ENCODE data around the gene CACNG6. TPM values are rescaled to one million over a fixed set of nuclear protein-coding genes. Genes with fewer than 3 reads are reported as not detected.
"Not testable (repeated sequence)": the region's sequence is repeated elsewhere in the genome, so short reads cannot be mapped to it uniquely, and the experiment has no call there.

Gene CACNG6
- total RNA-seq = not detected
- polyA plus RNA-seq = not detected
- long read RNA-seq, donor 1 = 0 reads
- long read RNA-seq, donor 2 = 0 reads
- long read RNA-seq, donor 3 = 0 reads
- long read RNA-seq, donor 4 = 0 reads

- H3K27me3 ChIP-seq (ENCODE audit: control insufficient read depth, insufficient read depth) = no peaks in the 10 kb centered on the region
- ATAC-seq = peak in 1 of 2 donors; percentile 51
- 5% methylated on average over 66 of the region's 66 CpGs for WGBS
- H3K9me3 ChIP-seq (ENCODE audit: control insufficient read depth, low read length) = no peaks in the 10 kb centered on the region
- peak within 1 kb of the TSS; percentile 11 for H3K4me3 ChIP-seq (ENCODE audit: low read length)
- DNase-seq = peak in 2 of 3 donors; percentile 57 to 62
- no peaks in the 10 kb centered on the region for H3K4me1 ChIP-seq (ENCODE audit: control insufficient read depth, insufficient read depth, low read length)
- H3K27ac ChIP-seq (ENCODE audit: low read length) = no peak within 1 kb of the TSS
- intact Hi-C loops (cut with DNase I) = no loop called here
Measured at GRCh38 chr19:53991224-53992113, at the start of gene CACNG6. Gene CACNG6, plus strand, starts transcription at chr19:53991637. Its CDS starts 1,241 bp downstream, at chr19:53992878.

DNA sequence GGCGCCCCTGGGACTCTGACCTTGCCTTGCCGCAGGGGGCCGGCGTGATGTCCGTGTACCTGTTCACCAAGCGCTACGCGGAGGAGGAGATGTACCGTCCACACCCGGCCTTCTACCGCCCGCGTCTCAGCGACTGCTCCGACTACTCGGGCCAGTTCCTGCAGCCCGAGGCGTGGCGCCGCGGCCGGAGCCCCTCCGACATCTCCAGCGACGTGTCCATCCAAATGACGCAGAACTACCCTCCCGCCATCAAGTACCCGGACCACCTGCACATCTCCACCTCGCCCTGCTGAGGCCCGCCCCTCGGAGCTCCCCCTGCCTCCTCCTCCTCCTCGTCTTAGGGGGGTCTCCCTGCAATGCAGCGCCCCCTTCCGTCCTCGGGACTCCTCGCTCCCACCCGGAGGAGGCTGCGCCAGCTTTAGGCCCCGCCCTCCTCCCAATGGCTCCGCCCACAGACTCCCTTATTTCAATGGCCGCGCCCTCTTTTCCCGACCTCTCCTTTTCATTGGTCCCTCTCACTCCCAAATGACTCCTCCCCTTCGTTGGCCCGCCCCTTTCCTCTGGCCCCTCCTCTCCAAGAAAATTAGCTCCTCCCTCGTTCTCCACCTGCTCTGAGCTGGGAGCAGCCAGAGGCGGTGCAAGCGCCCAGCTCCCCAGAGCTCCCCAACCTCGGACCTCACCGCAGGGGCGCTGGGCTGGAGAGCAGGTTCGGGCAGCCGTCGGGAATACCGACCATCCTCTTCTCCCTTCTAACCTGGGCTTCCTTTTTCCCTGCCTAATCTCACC, 49.2 kb upstream of the CACNG6 start:
- H3K27me3 ChIP-seq (ENCODE audit: control insufficient read depth, insufficient read depth) = no peaks in the 10 kb centered on the region
- WGBS = 5% methylated on average over 55 of the region's 55 CpGs
- no peak overlapping the region for H3K4me3 ChIP-seq (ENCODE audit: low read length)
- no peak overlapping the region for H3K27ac ChIP-seq (ENCODE audit: low read length)
- no peaks in the 10 kb centered on the region for H3K4me1 ChIP-seq (ENCODE audit: control insufficient read depth, insufficient read depth, low read length)
- DNase-seq = no peak
- no peak for ATAC-seq
- intact Hi-C loops (cut with DNase I) = no loop called here
- no peaks in the 10 kb centered on the region for H3K9me3 ChIP-seq (ENCODE audit: control insufficient read depth, low read length)

DNA sequence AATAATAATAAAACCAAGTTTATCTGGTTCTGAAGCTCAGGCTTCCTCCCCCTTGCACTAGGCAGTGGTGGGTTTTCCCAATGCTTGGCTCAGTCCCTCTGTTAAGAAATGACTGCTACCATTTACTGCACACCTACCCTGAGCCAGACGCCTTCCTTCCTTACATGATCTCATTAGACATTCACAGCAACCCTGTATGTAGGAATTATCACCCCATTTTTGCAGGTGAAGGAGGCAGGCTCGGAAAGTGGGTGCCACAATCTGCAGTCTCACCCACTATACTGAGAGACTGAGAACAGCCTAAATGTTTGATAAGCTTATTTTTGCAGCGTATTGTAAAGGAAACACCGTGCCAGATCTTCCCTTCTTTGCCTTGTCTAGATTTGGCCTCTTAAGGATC, 47.0 kb upstream of the CACNG6 start:
- H3K9me3 ChIP-seq (ENCODE audit: control insufficient read depth, low read length) = no peaks in the 10 kb centered on the region
- intact Hi-C loops (cut with DNase I) = no loop called here
- ATAC-seq (no peak), DNase-seq (no peak)
- WGBS = 69% methylated on average over 4 of the region's 4 CpGs
- no peak overlapping the region for H3K27ac ChIP-seq (ENCODE audit: low read length)
- H3K27me3 ChIP-seq (ENCODE audit: control insufficient read depth, insufficient read depth) = no peaks in the 10 kb centered on the region
- no peaks in the 10 kb centered on the region for H3K4me1 ChIP-seq (ENCODE audit: control insufficient read depth, insufficient read depth, low read length)
- H3K4me3 ChIP-seq (ENCODE audit: low read length) = no peak overlapping the region

DNA sequence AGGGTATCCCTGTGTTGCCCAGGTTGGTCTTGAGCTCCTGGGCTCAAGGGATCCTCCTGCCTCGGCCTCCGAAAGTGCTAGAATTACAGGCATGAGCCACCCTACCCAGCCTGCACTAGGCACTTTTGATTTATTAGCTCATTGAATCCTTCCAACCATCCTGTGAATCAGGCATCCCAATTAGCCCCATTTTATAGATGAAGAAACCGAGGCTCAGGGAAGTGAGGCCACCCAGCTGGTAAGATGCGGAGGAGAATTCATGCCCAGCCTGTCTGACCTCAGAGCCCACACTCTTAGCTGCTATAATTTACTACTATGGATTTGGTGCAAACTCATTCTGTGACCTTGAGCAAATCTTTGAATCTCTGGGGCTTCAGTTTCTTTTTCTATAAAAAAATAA, 46.5 kb upstream of the CACNG6 start:
- ATAC-seq (no peak), DNase-seq (no peak)
- WGBS = 87% methylated on average over 4 of the region's 4 CpGs
- Histone ChIP-seq H3K9me3 (ENCODE audit: control insufficient read depth, low read length) (no peaks in the 10 kb centered on the region), H3K27ac (ENCODE audit: low read length) (no peak overlapping the region), H3K4me3 (ENCODE audit: low read length) (no peak overlapping the region), H3K27me3 (ENCODE audit: control insufficient read depth, insufficient read depth) (no peaks in the 10 kb centered on the region), H3K4me1 (ENCODE audit: control insufficient read depth, insufficient read depth, low read length) (no peaks in the 10 kb centered on the region)
- intact Hi-C loops (cut with DNase I) = no loop called here

DNA sequence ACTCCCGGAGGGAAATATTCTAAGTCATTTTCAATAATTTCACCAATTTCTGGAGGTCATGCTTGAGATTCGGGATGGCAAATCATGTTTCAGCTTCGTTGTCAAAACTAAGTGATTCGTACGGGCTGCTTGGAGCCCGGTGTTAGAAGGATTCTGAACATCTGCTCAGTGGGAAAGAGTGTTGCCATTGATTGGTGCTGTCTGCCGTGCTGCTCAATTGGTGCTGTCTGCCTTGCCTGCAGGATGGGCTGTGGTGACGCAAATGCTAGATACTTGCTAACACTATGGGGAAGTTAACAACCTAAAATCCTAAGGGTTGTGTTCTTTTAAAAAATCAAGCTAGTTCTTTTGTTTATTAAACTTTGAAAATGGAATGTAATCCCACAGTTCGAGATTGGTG, 46.0 kb upstream of the CACNG6 start:
- DNase-seq (no peak), ATAC-seq (no peak)
- intact Hi-C loops (cut with DNase I) = no loop called here
- no peak overlapping the region for H3K27ac ChIP-seq (ENCODE audit: low read length)
- no peaks in the 10 kb centered on the region for H3K4me1 ChIP-seq (ENCODE audit: control insufficient read depth, insufficient read depth, low read length)
- no peak overlapping the region for H3K4me3 ChIP-seq (ENCODE audit: low read length)
- 47% methylated on average over 9 of the region's 9 CpGs for WGBS
- H3K27me3 ChIP-seq (ENCODE audit: control insufficient read depth, insufficient read depth) = no peaks in the 10 kb centered on the region
- H3K9me3 ChIP-seq (ENCODE audit: control insufficient read depth, low read length) = no peaks in the 10 kb centered on the region

GRCh38 chr19:53945998-53946397, 45.4 kb upstream of the CACNG6 start:
- intact Hi-C loops (cut with DNase I) = no loop called here
- DNase-seq (no peak), ATAC-seq (no peak)
- 98% methylated on average over 2 of the region's 2 CpGs for WGBS
- Histone ChIP-seq H3K27ac (ENCODE audit: low read length) (no peak overlapping the region), H3K9me3 (ENCODE audit: control insufficient read depth, low read length) (no peaks in the 10 kb centered on the region), H3K4me1 (ENCODE audit: control insufficient read depth, insufficient read depth, low read length) (no peaks in the 10 kb centered on the region), H3K4me3 (ENCODE audit: low read length) (no peak overlapping the region), H3K27me3 (ENCODE audit: control insufficient read depth, insufficient read depth) (no peaks in the 10 kb centered on the region)

DNA sequence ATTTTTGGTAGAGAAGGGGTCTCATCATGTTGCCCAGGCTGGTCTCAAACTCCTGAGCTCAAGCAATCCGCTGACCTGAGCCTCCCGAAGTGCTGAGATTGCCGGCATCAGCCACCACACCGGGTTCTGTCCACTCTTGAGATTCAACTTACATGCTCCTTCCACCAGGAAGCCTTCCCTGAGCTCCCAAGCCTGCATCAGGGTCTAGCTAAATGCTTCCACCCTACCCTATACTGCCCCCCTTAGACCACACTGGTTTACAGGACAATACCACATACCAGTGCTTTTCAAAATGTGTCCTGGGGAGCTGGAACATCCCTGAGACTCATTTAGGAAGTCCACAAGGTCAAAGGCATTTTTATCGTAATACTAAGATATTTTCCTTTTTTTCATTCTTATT, 43.8 kb upstream of the CACNG6 start:
- WGBS = 56% methylated on average over 5 of the region's 5 CpGs
- intact Hi-C loops (cut with DNase I) = no loop called here
- DNase-seq = no peak
- Histone ChIP-seq H3K27ac (ENCODE audit: low read length) (no peak overlapping the region), H3K4me3 (ENCODE audit: low read length) (no peak overlapping the region), H3K4me1 (ENCODE audit: control insufficient read depth, insufficient read depth, low read length) (no peaks in the 10 kb centered on the region), H3K27me3 (ENCODE audit: control insufficient read depth, insufficient read depth) (no peaks in the 10 kb centered on the region), H3K9me3 (ENCODE audit: control insufficient read depth, low read length) (no peaks in the 10 kb centered on the region)
- no peak for ATAC-seq

DNA sequence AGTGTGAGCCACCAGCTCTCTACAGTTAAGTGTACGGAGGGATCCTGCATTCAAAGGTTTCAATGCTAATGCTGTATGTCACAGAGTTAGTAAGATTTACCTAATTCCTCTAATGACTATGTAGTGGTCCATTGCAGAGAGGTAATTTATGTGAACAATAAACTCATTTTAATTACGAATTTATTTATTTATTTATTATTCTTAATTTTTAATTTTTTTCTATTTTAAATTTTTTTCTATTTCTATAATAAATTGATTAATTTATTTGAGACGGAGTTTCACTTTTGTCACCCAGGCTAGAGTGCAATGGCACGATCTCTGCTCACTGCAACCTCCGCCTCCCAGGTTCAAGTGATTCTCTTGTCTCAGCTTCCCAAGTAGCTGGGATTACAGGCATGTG, 42.8 kb upstream of the CACNG6 start:
- H3K4me3 ChIP-seq (ENCODE audit: low read length); intact Hi-C loops (cut with DNase I); H3K4me1 ChIP-seq (ENCODE audit: control insufficient read depth, insufficient read depth, low read length); H3K9me3 ChIP-seq (ENCODE audit: control insufficient read depth, low read length); DNase-seq; H3K27me3 ChIP-seq (ENCODE audit: control insufficient read depth, insufficient read depth); ATAC-seq; H3K27ac ChIP-seq (ENCODE audit: low read length): not testable (repeated sequence)
- WGBS = 74% methylated on average over 5 of the region's 5 CpGs

DNA sequence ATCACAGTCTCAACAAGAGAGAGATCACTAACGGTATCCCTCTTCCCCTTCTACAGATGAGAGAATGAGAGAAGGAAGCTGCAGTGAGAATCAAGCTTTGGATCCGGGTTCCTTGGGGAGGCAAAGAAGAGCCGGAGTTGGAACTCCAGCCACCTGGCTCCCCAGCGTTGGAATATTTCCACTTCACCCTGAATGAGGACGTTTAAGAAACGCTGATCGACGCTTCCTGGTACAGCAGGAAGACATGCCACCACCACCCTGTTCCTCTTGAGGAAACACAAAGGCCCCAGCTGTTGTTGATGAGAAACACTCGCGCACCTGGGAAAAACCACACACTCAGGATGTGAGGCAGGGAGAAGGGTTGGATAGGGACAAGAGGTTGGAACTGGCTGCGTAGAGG, 40.0 kb upstream of the CACNG6 start:
- no peak overlapping the region for H3K4me3 ChIP-seq (ENCODE audit: low read length)
- H3K27ac ChIP-seq (ENCODE audit: low read length) = no peak overlapping the region
- ATAC-seq (no peak), DNase-seq (no peak)
- no peaks in the 10 kb centered on the region for H3K9me3 ChIP-seq (ENCODE audit: control insufficient read depth, low read length)
- intact Hi-C loops (cut with DNase I) = no loop called here
- H3K27me3 ChIP-seq (ENCODE audit: control insufficient read depth, insufficient read depth) = no peaks in the 10 kb centered on the region
- 37% methylated on average over 11 of the region's 11 CpGs for WGBS
- H3K4me1 ChIP-seq (ENCODE audit: control insufficient read depth, insufficient read depth, low read length) = no peaks in the 10 kb centered on the region

- no peak overlapping the region for H3K27ac ChIP-seq (ENCODE audit: low read length)
- no peaks in the 10 kb centered on the region for H3K9me3 ChIP-seq (ENCODE audit: control insufficient read depth, low read length)
- intact Hi-C loops (cut with DNase I) = no loop called here
- no peak overlapping the region for H3K4me3 ChIP-seq (ENCODE audit: low read length)
- WGBS = 78% methylated on average over 9 of the region's 9 CpGs
- no peaks in the 10 kb centered on the region for H3K4me1 ChIP-seq (ENCODE audit: control insufficient read depth, insufficient read depth, low read length)
- H3K27me3 ChIP-seq (ENCODE audit: control insufficient read depth, insufficient read depth) = no peaks in the 10 kb centered on the region
- DNase-seq (no peak), ATAC-seq (no peak)
Measured at GRCh38 chr19:53951947-53952346, 39.5 kb upstream of the CACNG6 start.

DNA sequence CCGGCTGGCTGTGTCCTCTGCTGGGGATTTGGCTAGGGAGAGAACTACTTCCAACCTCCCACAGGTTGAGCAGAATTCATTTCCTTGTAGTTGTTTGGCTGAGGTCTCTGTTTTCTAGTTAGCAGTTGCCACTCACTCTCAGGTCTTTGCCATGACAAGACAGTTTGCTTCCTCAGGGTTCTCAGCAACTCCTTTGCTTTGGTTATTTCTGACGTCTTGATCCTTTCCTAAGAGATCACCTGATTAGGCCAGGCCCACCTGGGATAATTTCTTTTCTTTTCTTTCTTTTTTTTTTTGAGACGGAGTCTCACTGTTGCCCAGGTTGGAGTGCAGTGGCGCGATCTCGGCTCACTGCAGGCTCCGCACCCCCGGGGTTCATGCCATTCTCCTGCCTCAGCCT, 38.1 kb upstream of the CACNG6 start:
- Histone ChIP-seq H3K27me3 (ENCODE audit: control insufficient read depth, insufficient read depth) (no peaks in the 10 kb centered on the region), H3K4me1 (ENCODE audit: control insufficient read depth, insufficient read depth, low read length) (no peaks in the 10 kb centered on the region), H3K9me3 (ENCODE audit: control insufficient read depth, low read length) (no peaks in the 10 kb centered on the region), H3K27ac (ENCODE audit: low read length) (no peak overlapping the region), H3K4me3 (ENCODE audit: low read length) (no peak overlapping the region)
- 90% methylated on average over 8 of the region's 8 CpGs for WGBS
- ATAC-seq (no peak), DNase-seq (no peak)
- intact Hi-C loops (cut with DNase I) = no loop called here

Measured in right cardiac atrium (tissue), 5 donors.